Measurements from ENCODE around the gene SNIP1.

DNA sequence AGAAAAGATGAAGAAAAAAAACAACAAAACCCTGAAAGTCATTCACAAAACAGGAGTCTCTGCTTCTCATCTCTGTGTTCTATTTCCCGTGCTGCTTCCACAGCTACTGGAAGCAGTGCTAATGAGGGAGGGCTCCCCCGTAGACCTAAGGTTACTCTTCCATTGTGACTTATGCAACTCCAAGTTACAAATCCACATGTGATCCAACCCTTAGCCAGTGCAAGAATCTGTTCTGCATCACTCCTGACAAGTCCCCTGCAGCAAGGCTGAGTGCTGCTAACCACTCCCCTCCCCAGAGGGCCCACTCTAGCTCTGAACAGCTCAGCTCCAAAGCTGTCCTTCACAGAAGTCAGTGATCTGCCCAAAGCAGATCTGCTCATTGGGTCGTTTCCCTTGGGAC lies 12.9 kb upstream of the SNIP1 start:
- no peak for TF ChIP-seq GATA2 (IDR thresholded peaks at IDR 0.05; ENCODE audit: low read depth, low read length)
- TF ChIP-seq GATA3 (IDR thresholded peaks at IDR 0.05; ENCODE audit: low read depth, low read length), result no peak
